Measurements from ENCODE around the gene MFSD2A. TPM values are rescaled to one million over a fixed set of nuclear protein-coding genes. Genes with fewer than 3 reads are reported as not detected.
"Not testable (repeated sequence)": the region's sequence is repeated elsewhere in the genome, so short reads cannot be mapped to it uniquely, and the experiment has no call there.

MFSD2A gene
- total RNA-seq, 1 donor from 2014 or later: 0.51 TPM

DNA sequence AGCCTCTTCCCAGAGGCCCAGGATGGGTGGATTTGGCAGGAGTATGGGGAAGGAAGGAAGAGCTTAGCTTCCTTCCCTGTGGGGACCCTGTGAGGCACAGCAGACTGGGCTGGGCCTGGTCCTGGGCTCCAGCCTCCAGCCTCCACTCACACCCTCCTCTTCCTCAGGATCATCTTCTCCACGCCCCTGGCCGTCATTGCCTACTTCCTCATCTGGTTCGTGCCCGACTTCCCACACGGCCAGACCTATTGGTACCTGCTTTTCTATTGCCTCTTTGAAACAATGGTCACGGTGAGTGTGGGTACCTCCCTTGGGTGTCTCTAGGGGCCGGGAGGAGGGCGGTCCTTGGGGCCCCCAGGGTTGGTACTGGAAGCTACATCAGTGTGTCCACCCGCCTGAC, 10.1 kb downstream of the MFSD2A start:
- no peak for DNase-seq (ENCODE audit: low read depth in 2 of 2)

DNA sequence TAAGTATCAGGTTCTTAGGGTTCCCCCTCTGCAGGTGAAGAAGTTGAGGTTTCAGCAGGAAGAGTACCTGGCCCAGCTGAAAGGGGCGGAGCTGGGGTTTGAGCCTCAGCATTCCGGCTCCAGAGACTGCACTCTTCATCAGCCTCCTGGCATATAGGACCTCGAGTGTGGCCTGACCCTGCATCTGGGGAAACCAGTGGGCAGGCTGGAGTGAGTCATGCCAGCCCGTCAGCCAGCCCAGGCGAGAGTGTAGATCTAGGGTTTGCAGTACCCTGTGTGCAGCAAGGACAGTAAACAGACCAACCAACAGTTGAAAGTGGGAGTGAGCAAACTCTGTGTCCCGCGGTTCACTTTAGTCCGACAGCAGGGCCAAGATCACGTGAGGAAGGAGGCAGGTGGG, 14.1 kb downstream of the MFSD2A start:
- DNase-seq (ENCODE audit: low read depth in 2 of 2): no peak

- no peak for DNase-seq (ENCODE audit: low read depth in 2 of 2)
These were observed 14.8 kb downstream of the MFSD2A start for GRCh38 chr1:39969531-39970270.

- DNase-seq (ENCODE audit: low read depth in 2 of 2): no peak
These were observed 15.3 kb downstream of the MFSD2A start for GRCh38 chr1:39970274-39970673.

GRCh38 chr1:39971138-39971537, 16.2 kb downstream of the MFSD2A start:
- DNase-seq (ENCODE audit: low read depth in 2 of 2): no peak

- peak; percentile 30 to 59 for DNase-seq (ENCODE audit: low read depth in 2 of 2)
These were observed 18.7 kb downstream of the MFSD2A start for GRCh38 chr1:39973503-39974135.

GRCh38 chr1:39976732-39977131, 21.8 kb downstream of the MFSD2A start:
- no peak for DNase-seq (ENCODE audit: low read depth in 2 of 2)

DNA sequence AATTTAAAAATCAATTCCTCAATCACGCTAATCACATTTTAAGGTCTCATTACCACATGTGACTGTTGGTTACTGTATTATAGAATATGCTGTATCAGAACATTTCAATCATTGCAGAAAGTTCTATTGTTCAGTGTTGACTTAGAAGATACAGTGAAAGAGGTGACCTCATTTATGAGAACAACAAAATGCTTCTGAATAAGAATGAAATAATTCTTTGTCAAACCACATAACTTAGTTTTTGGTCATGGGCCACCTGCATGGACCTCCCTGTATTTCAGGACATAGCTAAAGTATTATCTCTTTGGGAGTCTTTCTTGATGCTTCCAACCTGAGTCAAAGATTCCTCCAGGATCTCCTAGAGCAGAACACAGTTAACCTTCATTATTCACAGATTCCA, 22.3 kb downstream of the MFSD2A start:
- no peak for DNase-seq (ENCODE audit: low read depth in 2 of 2)

GRCh38 chr1:39979654-39980053, 24.7 kb downstream of the MFSD2A start:
- DNase-seq (ENCODE audit: low read depth in 2 of 2): no peak

GRCh38 chr1:39980555-39981313, 25.8 kb downstream of the MFSD2A start:
- no peak for DNase-seq (ENCODE audit: low read depth in 2 of 2)

- DNase-seq (ENCODE audit: low read depth in 2 of 2): no peak
These were observed 26.4 kb downstream of the MFSD2A start for GRCh38 chr1:39981385-39981784.

GRCh38 chr1:39981945-39982344, 27.0 kb downstream of the MFSD2A start:
- no peak for DNase-seq (ENCODE audit: low read depth in 2 of 2)

- DNase-seq (ENCODE audit: low read depth in 2 of 2): not testable (repeated sequence)
These were observed 29.5 kb downstream of the MFSD2A start for GRCh38 chr1:39984480-39984879.

DNA sequence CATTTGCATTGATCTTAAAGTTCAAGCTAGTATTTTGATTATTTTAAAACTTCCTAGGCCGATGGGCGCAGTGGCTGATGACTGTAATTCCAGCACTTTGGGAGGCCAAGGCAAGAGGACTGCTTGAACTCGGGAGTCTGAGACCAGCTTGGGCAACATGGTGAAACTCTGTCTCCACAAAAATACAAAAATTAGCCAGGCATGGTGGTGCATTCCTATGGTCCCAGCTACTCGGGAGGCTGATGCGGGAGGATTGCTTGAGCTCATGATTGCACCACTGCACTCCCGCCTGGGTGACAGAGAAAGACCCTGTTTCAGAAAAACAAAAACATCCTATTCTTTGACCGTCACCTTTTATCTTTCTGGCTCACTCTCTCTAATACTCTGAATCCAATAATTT, 30.0 kb downstream of the MFSD2A start:
- DNase-seq (ENCODE audit: low read depth in 2 of 2): no peak

- peak; percentile 46 to 76 for DNase-seq (ENCODE audit: low read depth in 2 of 2)
These were observed 32.9 kb downstream of the MFSD2A start for GRCh38 chr1:39987869-39988268.

DNA sequence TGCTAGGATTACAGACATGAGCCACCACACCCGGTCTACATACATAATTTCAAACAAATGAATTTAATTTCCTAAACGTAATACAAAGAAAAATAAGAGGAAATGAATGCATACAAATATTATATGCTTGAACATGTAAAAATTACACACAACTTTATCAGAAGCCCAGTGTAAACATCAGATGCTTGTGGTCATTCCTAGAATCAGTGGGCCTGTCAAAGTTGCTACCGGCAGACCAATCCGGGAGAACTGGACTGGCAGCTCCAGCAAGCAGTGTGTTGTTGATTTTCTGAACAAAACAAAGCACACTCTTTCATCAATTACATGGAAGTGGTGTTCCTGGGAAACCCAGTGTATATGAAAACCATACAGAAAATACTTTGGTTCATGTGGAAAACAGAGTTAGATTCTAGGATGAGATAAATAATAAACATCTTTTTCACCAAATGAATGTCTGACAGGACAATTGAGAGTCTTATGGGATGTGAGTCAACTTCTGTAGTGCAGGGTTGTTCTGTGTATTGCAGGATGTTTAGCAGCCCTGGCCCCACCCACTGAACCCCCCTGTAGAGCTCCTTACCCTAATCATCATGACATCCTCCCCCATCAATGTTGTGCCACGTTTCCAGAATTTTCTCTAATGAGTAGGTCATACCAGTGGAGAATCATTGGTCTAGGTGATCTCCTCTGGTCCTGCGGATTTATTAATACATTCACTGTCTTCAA, 33.8 kb downstream of the MFSD2A start:
- peak in 1 of 2 donors; percentile 24 for DNase-seq (ENCODE audit: low read depth in 2 of 2)

- no peak for DNase-seq (ENCODE audit: low read depth in 2 of 2)
These were observed 35.5 kb downstream of the MFSD2A start for GRCh38 chr1:39990428-39990827.

GRCh38 chr1:39992234-39992633, 37.3 kb downstream of the MFSD2A start:
- no peak for DNase-seq (ENCODE audit: low read depth in 2 of 2)

- no peak for DNase-seq (ENCODE audit: low read depth in 2 of 2)
These were observed 37.9 kb downstream of the MFSD2A start for GRCh38 chr1:39992888-39993287.

GRCh38 chr1:39995973-39996393, 41.0 kb downstream of the MFSD2A start:
- DNase-seq (ENCODE audit: low read depth in 2 of 2): no peak

- DNase-seq (ENCODE audit: low read depth in 2 of 2): no peak
These were observed 41.6 kb downstream of the MFSD2A start for GRCh38 chr1:39996396-39997004.

Measured in dermis microvascular lymphatic vessel endothelial cell (primary cell).